Astrocyte of the cerebellum (primary cell): Measurements from ENCODE around the gene IL17RD.
A peak's percentile ranks its signal among the peaks of the same experiment; 100 is the strongest.

Source experiments
- DNase-seq: peaks from one replicate; pipeline ENCODE4 v3.0.0-alpha.2; 2011; ENCODE audit warnings: low read depth
- H3K4me3 ChIP-seq: 2 replicates; pipeline ENCODE4 v1.5.1; 2011; ENCODE audit warnings: mild to moderate bottlenecking, low read depth, low read length, moderate library complexity
- CTCF ChIP-seq: IDR thresholded peaks from 2 replicates; pipeline ENCODE4 v1.5.1; 2012; ENCODE audit warnings: low read length, low read depth, moderate library complexity, mild to moderate bottlenecking; ENCODE audit errors: missing control alignments
- in situ Hi-C: cut with HindIII; loops from 2 replicates; pipeline ENCODE4 v1.10.0; 2017; ENCODE audit warnings: low sequenced_read_pairs

IL17RD gene

GRCh38 chr3:57100046-57100695 is 65.0 kb downstream of the IL17RD start:
- peak; percentile 86 for TF ChIP-seq CTCF
- in situ Hi-C loops, result no loop called here
- DNase-seq, result peak; percentile 69
- H3K4me3 ChIP-seq, result no peak overlapping the region

GRCh38 chr3:57098418-57099310 is 66.5 kb downstream of the IL17RD start:
- no peak for DNase-seq
- no peak for TF ChIP-seq CTCF
- in situ Hi-C loops, result loop anchor here (25.0 kb wide), 1 partner anchor 361 kb away; no protein-coding TSS in a partner anchor
- no peak overlapping the region for H3K4me3 ChIP-seq

GRCh38 chr3:57097536-57097935 is 67.6 kb downstream of the IL17RD start:
- no peak for TF ChIP-seq CTCF
- in situ Hi-C loops, result loop anchor here (25.0 kb wide), 1 partner anchor 360 kb away; no protein-coding TSS in a partner anchor
- H3K4me3 ChIP-seq, result no peak overlapping the region
- DNase-seq, result no peak

- H3K4me3 ChIP-seq, result no peak overlapping the region
- TF ChIP-seq CTCF, result no peak
- DNase-seq, result no peak
- in situ Hi-C loops, result loop anchor here (25.0 kb wide), 1 partner anchor 358 kb away; no protein-coding TSS in a partner anchor
Observed at GRCh38 chr3:57095363-57095762, 69.8 kb downstream of the IL17RD start.

GRCh38 chr3:57094575-57094974 is 70.6 kb downstream of the IL17RD start:
- DNase-seq, result no peak
- TF ChIP-seq CTCF, result no peak

GRCh38 chr3:57093971-57094535 is 71.1 kb downstream of the IL17RD start:
- no peak for TF ChIP-seq CTCF
- no peak for DNase-seq
- no peak overlapping the region for H3K4me3 ChIP-seq
- in situ Hi-C loops, result loop anchor here (5.0 to 25.0 kb wide), 2 partner anchors 48 to 357 kb away; no protein-coding TSS in a partner anchor

More at GRCh38 chr3:57094575-57094974, 70.6 kb downstream of the IL17RD start:
- in situ Hi-C loops, result loop anchor here (5.0 to 25.0 kb wide), 2 partner anchors 48 to 357 kb away; no protein-coding TSS in a partner anchor
- H3K4me3 ChIP-seq, result no peak overlapping the region
